Measurements from ENCODE around the gene FAAP20.
A peak's percentile ranks its signal among the peaks of the same experiment; 100 is the strongest.

The FAAP20 gene, protein sequence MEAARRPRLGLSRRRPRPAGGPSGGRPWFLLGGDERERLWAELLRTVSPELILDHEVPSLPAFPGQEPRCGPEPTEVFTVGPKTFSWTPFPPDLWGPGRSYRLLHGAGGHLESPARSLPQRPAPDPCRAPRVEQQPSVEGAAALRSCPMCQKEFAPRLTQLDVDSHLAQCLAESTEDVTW

DNA sequence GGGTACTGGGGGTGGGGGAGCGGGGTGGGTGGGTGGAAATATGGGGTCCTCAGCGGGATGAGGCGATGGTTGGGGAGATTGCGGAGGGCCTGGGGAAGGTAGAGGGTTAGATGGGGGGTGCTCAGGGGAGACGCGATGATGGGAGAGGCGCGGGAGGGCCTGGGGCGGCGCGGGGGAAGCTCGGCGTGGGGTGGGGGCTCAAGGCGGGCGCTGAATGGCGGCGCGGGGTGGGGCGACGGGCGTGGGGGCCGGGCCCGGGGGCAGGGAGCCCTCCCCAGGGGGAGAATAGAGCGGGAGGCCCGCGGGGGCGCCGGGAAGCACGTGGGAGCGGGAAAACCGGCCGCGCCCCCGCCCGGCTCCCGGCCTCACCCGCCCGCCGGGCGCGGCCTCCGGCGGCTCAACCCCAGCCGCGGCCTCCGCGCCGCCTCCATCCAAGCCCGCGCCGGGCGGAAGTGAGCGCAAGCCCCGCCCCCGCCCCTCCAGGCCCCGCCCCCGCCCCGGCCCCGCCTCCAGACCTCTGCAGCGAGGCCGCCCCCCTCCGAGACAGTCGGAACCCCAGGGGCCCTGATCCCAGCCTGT is at the start of gene FAAP20:
Gene FAAP20, minus strand, starts transcription at position 454 of the 579 bp plus-strand sequence. Its CDS starts 23 bp downstream, at position 431.
- peak; percentile 72 for DNase-seq

DNA sequence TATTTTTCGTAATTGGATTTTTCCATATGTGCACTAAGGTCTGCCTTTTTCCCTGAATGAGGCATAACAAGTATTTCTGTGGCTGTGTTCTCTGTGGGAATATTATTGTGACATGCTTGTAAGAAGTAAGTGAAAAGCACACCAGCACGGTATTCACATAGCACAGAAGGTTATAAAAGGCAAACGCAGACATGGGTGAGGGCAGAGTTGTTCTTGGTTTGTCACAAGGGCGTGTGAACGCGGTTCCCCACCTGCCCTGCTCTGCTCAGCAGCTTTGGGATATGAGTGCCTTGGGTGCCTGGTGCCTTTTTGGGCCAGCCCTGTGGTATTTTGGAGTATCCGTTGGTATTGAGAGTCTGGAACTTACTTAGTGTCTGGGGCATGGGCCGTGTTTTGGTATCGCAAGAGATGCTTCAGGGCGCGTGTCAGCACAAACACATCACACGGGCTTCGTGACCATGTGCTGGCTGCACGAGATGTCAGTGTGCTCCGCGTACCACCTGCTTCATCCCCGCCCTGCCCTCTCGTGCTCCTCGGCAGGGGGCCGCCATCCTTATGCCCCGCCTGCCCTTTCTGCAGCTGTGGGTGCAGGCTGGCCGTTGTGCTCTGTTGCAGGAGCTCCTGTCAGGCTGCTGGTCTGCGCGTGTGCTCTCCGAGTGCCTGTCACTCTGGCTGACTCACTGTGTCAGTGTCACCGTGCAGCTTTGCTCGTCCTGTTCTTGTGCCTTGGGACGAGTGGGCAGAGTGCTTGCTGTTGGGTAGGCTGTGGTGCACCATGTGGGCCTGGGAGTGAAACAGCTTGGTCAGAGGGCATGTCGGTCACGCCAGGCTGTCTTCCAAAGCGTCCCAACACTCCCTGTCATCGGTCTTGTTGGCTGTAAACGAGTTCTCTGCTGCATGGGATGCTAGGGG is 48.5 kb upstream of the FAAP20 start:
- no peak for DNase-seq

DNA sequence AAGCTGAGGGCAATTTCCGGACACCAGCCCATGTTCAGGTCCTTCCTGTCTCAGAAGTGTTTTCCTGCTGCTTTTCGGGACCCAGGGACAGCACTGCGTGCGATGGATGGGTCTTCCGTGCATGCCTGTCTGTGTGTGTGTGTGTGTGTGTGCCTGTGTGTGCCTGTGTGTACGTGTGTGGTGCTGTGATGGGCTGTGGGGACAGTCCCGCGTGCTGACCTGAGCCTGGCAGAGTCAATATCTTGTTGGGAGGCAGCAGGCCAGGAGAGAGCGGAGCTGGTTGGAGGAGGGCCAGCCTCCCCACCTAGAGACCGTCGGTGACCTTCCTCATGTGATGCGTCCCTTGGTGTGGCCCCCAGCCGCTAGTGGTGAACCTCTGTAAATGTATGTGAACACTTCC is 47.2 kb upstream of the FAAP20 start:
- DNase-seq, result no peak

DNA sequence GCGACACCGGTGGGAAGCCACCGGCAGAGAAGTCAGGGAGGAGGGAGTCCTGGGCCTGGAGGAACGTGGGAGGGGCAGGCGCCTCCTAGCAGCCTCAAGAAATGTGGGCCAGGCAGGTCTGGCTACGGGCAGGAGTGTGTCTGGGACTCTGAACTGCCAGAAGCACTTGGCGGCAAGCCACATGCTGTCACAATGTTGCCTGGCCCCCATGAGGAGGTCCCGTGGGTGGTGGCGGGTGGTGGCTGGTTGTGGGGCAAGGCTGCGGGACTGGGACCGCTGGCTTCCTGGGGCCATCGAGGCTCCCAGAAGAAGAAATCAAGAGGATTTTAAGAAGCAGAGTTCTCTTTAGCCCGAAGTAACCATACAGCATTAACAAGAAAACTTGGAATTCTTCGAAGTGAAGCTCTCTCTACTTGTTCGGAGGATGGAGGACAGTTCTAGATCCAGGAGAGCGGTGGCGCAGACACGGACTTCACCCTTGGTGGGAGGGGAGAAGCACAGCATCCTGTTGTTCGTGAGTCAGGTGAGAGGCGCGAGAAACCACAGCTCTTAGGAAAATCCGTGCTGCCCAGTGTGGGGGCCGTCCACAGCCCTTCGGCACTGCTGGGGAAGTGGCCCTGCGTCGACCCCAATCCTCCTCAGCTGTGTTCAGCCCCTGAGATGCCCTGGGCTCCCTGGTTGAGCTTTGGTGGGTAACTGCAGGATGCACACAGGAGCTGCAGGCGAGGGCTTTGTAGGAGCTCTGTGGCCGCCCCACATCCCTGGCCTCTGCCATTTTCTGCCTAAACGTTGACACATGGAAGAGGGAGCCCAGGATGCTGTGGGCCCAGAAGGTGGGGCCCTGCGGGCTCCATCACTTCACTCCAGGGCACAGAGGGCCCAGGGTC is 45.9 kb upstream of the FAAP20 start:
- DNase-seq, result no peak

DNA sequence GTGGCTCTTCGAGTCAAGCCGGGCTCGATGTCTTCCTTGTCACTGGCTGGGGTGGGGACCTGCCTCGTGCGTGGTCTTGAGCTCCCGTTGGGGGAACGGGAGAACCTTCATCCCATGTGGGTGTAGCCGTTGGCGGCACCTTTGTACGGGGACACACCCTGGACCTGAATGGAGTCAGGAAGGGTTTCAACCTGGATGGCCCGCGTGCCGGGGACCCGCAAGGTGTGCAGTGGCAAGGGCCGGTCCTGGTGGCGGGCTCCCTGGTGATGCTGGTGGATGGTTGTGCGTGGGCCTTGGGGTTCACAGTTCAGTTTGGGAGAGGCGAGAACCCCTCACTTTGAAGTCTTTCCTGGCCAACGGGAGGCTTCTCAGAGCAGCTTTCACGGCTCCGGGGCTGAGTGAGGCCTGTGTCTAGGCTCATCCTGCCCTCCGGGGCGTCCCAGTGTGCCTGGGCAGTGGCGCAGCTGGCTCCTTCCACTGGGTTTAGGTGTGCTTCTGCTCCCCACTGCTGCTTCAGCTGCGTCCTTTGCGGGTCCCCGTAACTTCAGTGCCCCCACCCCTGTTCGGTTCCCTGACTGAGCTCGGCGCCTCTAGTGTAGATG is 44.9 kb upstream of the FAAP20 start:
- DNase-seq, result no peak

DNA sequence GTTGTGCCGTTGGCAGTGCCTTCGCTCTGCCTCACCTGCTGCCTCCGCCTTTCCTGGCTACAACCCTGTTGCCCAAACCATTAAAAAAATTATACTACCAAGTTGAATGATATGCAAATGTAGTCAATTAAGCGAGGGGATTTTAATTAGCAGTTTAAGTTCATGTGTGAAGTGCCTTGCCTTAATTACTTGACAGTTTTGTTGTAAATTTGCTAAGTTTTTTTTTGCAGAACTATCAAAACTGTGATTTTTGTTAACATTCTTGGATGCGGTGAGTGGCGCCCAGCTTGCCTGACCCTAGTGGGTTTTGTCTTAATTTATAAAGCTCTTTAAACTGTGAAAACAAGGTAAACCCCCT is 44.4 kb upstream of the FAAP20 start:
- no peak for DNase-seq

DNA sequence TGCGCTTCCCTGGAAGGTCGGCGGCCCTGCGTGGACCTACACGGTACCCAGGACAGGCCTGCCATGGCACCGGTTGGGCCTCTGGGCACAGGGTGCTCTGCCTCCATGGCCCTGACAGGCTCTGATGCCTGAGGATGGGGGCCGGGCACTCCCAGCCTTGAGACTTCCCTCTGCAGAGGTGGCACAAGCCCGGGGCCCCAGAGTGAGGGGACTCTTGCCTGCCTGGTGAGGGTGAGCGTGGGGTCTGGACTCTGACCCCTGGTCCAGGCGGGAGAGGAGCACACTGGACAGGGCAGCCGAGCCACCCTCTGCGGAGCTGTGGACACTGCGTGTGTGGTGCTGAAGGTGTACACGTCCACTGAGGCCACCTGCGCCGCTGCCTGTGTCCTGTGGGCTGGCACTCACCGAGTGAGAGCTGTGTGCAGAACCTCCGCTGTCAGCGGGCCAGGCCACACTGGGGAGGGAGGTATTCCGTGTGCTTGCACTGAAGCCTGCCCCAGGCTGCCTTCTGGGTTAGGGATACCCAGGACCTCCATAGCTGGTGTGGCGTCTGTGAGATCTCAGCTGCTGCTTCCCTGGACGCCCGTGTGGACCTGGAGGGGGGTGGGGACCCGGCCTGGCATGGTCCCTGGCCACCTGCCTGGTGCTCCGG is 43.9 kb upstream of the FAAP20 start:
- DNase-seq, result no peak

DNA sequence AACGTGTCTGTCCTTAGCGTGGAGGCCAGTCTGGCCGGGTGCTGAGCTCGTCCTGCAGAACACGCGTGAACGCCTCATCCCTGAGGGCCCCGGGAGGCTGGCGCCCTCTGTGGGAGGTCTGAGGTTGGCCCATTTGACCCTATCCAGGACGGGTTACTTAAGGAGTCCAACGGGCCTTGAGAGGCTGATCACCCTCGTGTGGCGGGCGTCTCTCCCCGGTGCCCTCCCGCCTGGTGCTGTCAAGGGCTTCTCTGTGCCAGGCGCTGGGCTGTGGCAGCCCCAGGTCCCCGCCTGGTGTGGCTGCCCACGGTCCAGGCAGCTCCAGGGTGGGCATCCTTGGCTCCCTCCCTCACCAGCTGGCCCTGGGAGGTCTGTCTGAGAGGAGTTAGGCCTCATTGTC is 43.2 kb upstream of the FAAP20 start:
- DNase-seq, result no peak

DNA sequence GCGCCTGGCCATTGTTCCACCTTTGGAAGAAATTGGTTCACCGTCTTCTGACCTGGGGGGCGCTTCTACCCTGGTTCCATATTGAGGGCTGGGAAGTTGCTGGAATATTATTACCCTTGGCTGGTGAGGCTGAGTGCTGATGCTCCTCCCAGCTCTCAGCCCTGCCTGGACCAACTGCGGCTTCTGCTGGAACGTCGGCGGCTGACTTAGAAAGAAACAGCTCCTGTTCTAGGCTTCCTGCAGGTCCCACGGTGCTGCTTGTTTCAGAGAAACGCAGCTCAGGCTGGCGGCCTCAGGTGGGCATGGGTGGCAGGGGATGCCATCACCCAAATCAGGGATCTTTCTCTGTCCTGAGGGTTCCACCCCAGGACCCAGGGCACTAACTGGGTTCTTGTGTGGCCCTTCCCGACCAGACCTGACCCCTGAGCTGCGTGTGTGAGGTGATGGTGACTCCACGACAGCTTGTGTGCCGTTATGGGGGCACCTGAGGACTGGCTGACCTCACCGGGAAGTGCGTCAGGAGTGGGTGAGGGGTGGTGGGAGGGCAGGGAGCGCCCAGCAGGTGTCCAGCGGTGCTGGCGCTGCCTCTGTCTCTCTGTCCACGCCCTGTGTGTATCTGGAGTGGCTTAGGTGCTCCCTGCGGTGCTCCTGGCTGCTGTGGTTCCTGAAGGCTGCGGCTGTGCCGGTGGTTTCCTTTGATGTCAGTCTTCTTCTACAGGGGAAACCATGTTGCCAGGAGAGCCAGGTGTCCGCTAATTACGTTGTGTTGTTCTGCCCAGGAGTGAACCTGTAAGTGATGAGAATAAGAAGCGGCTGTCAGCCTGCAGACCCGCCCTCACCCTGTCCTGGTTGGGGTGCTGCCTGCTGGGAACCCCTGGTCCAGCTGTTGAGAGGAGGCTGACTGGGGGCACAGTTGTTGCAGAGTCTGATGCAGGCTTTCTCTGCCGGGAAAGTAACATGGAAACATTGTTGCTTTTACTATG is 42.4 kb upstream of the FAAP20 start:
- no peak for DNase-seq

DNA sequence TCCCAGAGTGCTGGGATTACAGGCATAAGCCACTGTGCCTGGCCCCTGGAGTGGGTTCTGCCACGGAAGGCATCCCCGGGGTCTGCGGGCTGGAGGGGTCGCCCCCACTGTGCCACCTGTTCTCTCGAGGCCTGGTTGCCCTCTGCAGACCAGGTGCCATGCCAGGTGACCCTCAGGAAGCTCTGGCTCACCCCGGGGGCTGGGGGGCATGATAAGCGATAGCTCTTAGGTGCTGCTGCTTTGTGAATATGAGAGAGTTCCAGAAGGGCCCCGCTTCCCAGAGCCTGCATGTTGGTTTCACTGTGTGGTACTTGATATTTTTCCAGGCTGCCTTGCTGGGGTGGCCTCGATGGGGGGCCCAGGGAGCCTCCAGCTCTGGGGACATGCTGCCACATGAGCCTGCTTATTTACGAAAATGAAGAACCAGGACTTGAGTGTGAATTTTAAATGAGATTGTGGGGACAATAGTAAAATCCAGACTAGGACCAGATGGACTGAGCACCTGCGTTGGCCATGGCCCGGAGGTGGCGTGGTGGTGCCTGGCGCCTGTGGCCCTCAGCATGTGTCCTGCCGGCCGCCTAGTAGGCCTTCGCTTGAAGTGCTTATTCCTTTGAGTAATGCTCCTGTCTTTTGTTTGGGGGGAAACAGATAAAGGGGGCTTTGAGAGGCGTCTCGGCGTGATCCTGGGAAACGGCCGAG is 40.9 kb upstream of the FAAP20 start:
- DNase-seq, result no peak

DNA sequence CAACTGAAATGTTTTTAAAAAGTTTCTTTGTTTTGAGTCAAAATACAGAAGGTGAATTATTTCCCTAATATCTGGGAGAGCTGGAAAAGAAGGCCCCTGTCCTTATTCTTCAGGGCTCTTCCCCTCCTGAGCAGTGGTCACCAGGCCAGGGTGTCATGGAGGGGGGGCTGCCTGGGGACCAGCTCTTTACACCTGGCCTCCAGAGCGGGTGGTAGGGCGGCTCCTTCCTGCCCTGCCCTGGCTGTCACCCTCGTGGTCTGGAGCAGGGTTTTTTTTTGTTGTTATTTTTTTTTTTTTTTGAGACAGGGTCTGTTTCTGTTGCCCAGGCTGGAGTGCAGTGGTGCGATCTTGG is 40.2 kb upstream of the FAAP20 start:
- DNase-seq, result no peak

DNA sequence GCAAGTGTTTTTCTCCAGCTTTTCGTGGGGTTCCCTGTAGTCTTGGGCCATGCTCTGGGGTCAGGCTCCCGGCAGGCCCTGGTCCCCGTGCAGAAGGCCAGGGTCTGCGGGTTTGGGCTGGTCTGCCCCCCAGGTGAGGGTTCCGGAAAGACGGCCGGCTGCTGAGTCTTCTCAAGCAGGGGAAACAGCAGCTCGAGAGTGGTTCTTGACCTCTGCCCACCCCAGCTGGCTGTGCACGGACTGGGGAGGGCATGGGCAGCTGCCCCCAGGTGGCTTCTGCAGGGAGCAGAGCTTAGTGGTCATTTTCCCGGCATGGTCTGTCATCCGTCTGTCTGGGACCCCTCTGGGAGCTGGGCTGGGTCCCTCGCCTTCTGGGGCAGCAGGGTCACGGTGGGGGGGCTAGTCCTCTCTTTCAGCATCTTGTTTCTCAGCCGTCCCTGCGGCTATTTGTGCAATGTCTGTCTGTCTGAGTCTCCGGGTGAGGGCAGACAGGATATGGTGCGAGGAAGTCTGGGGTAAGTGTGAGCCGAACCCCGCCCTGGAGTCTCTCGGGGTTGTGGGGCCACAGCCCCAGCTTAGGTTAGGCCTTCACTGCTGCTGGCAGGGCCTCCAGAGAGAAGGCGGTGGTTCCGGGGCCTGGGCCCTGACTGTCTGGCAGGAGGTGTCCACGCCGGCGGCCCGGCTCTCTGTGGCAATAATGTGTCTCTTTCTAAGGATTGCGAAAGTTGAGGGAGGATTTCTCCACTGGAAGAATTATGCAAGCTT is 39.6 kb upstream of the FAAP20 start:
- DNase-seq, result peak; percentile 62

DNA sequence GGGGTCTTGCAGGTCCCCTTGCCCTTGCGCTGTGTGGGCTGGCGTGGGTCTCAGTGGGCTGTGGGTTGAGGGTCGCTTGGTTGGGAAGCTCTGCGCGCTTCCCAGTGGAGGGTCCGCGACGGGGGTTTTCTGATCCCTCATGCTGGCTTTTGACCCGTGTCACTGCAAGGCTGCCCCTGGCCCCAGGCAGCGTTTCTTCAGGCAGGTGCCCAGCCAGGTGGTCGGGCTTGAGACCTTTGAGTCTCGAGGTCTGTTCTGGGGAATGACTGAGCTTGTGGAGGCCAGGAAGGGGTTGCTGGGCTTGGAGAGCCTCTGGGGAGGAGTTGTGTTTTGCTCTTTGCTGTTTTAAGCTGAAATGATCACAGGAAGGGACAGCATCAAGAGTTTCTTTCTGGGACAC is 38.9 kb upstream of the FAAP20 start:
- DNase-seq, result no peak

DNA sequence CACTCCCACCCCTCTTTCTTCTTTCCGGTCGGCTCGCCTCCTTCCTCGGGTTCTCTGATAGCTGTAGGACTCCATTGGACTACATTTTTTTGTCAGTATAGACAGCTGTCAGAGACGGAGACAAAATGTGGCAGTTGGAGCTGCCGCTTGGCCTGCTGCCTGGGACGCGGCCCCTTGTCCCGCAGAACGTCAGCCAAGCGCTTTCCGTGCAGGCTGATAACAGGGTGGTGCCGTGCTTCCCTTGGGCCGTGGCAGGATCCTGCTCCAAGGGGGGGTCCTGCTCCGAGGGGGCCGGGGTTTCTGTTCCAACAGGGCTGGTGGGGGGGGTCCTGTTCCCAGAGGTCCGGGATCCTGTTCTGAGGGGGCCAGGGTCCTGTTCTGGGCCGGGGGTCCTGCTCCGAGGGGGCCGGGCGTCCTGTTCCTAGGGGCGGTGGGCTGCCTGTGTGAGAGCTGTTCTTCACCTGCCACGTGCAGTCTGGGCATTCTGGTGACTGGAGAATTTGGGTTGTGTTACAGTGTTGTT is 38.4 kb upstream of the FAAP20 start:
- no peak for DNase-seq

DNA sequence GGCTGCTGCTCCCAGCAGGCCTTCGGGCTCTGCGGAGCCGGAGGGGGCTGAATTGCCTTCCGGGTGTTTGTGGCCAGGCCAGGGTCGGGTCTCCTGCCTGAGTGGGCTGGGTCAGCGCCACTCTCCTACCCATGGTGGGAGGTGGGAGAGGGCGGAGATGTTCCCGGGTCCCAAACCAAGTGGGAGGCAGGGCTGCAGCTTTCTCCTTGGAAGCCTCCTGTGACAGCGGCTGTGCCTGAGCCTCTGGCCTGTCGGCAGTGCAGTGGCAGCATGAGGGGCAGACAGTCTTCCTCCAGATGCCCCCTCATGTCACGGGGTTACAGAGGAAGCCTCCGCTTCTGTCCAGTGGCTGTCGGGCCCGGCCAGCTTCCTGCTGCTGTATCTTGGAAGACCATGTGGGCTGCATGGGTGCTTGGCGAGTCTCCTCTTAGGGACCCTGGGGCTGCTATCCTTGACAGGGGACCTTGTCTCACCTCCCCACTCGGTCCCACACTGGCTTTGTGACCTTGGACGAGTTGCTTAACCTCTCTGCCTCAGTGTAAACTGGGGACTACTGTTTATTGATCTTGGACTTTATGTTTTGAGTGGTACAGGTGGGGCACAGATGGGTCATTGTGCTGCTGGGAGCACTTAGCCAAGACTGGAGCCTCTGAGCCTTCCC is 37.8 kb upstream of the FAAP20 start:
- DNase-seq, result no peak

DNA sequence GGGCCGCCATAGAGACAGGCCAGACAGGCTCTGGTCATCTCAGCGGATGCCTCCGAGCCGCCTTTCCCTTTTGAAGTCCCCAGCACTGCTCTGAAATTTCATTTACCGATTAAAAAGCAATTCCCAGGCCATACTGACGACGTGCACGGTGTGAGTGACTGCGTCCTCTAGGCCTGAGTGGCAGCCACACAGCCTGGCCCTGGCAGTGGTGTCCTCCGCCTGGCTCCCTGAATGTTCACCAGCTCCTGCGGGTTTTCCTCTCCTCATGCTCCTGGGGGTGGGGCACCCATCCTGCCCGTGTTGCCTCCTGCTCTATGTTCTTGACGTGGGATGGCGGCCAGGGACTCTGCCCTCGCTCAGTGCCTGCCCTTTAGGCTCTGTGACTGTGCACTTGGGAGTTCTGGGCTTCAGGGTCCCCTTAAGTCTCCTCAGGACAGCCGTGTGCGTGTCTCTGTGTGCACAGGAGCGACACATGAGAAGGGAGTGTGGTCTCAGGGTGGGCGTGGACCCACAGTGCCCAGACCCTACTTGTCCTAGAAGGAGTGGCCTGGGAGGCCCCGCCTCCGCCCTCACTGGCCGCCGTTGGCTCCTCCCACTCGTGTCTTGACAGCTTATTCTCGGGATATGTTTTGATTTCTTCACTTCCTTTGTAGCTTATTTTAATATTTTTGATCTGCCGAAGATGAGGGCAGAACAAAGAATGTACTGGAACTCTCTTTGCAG is 37.1 kb upstream of the FAAP20 start:
- DNase-seq, result peak; percentile 63

DNA sequence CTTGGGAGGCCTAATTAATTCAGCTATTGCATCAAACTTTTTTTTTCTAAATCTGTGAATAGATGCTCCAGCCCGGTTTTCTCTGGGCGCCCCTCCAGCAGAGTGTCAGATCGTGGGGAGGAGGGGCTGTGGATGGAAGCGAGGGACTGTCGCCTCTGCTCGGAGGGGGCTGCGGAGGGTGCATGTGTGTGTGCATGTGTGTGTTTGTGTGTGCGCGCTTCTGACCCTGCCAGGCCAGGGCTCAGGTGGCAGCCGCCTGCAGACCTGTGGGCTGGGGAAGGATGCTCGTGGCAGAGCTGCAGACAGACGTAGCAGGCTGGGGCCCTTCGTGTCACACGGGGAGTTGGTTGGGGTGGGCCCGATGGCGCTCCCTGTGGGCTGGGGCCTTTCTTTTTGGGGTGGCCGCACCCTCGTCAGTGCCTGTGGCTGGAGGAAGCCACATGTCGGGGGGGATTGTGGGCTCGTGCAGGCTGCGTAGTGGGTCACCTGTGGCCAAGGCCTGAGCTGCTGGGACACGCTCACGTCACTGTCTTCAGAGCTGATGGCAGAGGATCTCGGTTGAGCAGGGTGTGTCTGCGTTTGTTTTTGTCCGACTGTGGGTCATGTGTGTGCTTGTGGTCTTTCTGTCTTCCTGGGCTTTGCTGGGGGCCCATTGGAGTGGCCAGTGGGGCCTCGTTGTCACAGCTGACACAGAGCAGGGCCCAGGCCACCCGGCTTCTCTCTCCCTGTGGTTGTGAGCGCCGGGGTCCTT is 36.4 kb upstream of the FAAP20 start:
- no peak for DNase-seq
